ENCODE results near the gene GJA5.

DNA sequence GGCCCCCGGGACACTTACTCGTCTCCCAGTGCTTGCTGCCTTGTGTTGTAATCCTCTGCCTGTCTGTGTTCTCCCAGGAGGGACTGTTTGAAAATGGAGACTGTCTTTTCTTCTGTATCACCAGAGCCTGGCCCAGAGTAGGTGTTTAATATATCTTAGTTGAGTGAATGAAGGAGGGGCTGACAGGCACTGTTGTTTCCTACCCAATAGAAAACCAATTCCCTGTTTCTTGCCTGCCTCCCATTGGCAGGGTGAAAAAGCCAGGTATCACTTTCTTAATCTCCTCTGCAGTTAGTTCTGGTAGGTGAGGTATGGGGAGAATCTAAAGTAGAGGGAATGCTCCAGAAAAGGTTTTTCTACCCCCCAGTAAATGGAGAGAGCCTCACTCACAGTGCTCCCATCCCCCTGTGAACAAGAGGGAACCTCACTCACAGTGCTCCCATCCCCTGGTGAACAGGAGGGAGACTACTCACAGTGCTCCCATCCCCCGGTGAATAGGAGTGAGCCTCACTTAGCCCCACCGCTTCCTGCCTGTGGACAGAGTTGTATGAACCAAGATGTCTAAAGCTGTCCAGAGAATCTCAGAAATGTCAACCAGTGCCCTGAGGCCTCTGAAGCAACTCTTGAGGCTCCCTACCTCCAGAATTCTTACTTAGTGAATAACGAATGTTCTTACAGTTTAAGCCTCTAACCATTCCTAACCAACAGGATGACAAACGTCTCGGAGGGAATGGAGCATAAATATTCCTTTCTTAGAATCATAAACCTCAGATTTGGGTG, at the start of gene GJA5:
- TF ChIP-seq CTCF (IDR thresholded peaks at IDR 0.05; ENCODE audit: insufficient read depth, low read length, poor library complexity, severe bottlenecking) (no peak), EZH2phosphoT487 (conservative IDR thresholded peaks at IDR 0.05; ENCODE audit: low read length) (no peak)
